GM21515 (cell line): ENCODE results near the gene ANKRD26.
"Not testable (repeated sequence)": the region's sequence is repeated elsewhere in the genome, so short reads cannot be mapped to it uniquely, and the experiment has no call there.

ENCODE experiments used
- ATAC-seq: cut with Tn5 transposase; IDR thresholded peaks from one replicate; pipeline ENCODE4 v1.9.1; 2021; ENCODE audit not compliant: unreplicated experiment

ANKRD26 gene

GRCh38 chr10:27099916-27100812 lies at the start of gene ANKRD26:
Gene ANKRD26 (minus strand): TSS chr10:27100494. CDS start chr10:27100326, 168 bp downstream.
- ATAC-seq = peak; percentile 82

GRCh38 chr10:27147701-27148100 lies 47.4 kb upstream of the ANKRD26 start:
- ATAC-seq = no peak

DNA sequence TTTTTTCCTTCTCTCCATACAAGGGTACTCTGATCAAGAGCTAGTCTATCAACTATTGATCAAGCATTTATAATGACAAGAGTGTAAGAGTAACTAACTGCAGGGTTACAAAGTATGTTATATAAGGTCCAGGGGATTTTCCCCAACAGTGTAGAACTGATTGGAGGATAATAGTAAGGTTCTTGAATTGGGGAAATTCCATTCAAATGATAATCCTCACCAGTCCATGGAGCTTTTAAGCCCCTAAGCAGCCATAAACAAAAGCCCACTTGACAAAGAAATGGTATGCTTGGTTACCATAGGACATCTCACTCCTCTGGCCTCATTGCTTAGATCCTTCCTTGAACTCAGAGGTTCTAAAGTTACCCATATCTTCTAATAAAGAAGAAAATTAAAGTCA lies 45.6 kb upstream of the ANKRD26 start:
- no peak for ATAC-seq

GRCh38 chr10:27143686-27144085 lies 43.4 kb upstream of the ANKRD26 start:
- ATAC-seq = no peak

- ATAC-seq = no peak
These were observed 38.0 kb upstream of the ANKRD26 start for GRCh38 chr10:27138277-27138676.

GRCh38 chr10:27134371-27134770 lies 34.1 kb upstream of the ANKRD26 start:
- no peak for ATAC-seq

- no peak for ATAC-seq
These were observed 7.9 kb upstream of the ANKRD26 start for GRCh38 chr10:27108165-27108564.

GRCh38 chr10:27104919-27105318 lies 4.6 kb upstream of the ANKRD26 start:
- no peak for ATAC-seq

GRCh38 chr10:27100813-27101347 lies 586 bp upstream of the ANKRD26 start:
- ATAC-seq = no peak

- no peak for ATAC-seq
These were observed 846 bp downstream of the ANKRD26 start for GRCh38 chr10:27099448-27099847.

- no peak for ATAC-seq
These were observed 11.9 kb downstream of the ANKRD26 start for GRCh38 chr10:27088119-27089044.

GRCh38 chr10:27072436-27073114 lies 27.7 kb downstream of the ANKRD26 start:
- ATAC-seq = no peak

GRCh38 chr10:27068217-27068891 lies 31.9 kb downstream of the ANKRD26 start:
- no peak for ATAC-seq

- no peak for ATAC-seq
These were observed 35.2 kb downstream of the ANKRD26 start for GRCh38 chr10:27065084-27065483.

DNA sequence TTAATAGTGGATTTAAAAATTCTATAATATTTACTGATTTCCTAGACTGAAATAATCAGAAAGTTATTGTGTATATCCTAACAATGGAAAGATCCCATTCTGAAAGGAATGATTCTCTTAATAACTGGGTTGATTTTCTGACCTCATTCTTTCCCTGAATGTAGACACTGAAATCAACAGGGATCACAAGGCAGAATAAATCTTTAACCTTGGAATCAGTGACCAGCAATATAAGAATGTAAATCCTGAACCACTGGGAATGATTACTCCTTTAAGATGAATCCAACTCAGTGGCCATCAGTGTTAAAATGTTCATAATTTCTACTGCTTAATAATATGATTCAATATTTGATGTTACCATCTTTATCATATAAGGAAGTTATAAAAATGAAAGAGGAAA lies 47.6 kb downstream of the ANKRD26 start:
- no peak for ATAC-seq

DNA sequence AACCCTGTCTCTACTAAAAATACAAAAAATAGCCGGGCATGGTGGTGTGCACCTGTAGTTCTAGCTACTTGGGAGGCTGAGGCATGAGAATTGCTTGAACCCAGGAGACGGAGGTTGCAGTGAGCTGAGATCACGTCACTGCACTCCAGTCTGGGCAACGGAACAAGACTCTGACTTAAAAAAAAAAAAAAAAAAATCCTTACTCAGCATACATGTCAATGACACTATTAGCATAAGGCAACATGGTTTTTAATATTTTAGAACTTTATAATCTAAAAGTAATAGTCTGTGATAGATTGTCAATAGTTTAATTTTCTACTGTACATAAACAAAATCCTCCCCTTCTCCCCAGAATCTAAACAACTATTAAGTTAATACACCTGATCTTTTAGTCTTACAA lies 55.0 kb downstream of the ANKRD26 start:
- ATAC-seq = not testable (repeated sequence)

DNA sequence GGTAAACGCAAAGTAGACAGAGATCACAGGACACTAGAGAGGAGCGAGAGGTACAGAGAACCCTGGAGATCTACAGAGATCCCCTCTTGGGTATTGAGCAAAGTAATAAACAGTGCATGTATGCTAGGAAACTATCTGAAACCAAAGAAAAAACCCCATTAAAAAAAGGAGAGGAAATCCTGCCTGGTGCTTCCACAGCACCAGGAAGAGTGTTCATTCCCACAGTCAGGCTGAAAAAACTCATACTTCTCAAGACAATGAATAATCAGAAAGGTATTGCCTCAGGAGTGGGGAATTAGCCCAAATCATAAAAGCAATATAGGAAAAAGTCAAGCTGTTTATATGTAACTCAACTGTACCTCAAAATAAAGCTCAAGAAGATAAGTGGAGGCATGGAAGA lies 59.1 kb downstream of the ANKRD26 start:
- ATAC-seq = no peak

DNA sequence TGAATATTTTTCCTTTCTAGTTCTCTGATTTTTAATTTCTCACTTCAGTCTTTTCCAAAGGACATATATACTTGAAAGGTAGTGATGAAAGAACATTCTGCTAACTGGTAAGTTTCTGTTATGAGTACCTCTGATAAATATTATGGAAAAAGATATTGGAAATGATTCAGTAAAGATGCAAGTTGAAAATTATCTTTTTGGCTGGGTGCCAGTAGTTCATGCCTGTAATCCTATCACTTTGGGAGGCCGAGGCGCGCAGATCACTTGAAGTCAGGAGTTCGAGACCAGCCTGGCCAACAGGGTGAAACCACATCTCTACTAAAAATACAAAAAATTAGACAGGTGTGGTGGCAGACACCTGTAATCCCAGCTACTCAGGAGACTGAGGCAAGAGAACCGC lies 62.1 kb downstream of the ANKRD26 start:
- no peak for ATAC-seq

- ATAC-seq = no peak
These were observed 65.1 kb downstream of the ANKRD26 start for GRCh38 chr10:27035163-27035562.

DNA sequence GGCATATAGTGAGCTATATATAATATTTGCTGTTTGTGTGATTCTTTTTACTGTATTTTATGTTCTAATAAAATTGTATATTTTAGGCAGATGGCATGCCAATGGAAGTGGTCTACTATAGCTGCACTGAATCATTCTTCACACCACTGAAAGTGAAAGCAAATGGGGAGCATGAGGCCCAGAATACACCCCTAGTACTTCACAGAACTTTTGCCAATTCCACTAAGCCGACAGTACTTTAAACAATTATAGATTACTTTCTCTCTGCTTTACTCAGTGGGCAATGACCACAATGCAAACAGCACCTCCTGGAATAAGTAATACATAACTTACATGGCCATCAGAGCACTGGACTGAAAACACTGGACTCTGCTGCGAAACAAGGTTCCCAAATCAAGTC lies 70.2 kb downstream of the ANKRD26 start:
- ATAC-seq = no peak
